NCI-H146 treated with DMSO at 0.1 percent for 48 hours (cell line): ENCODE measurements around the gene UNC5C.

Experiments
- DNase-seq: peaks from one replicate; lab custom pipeline; 2025; ENCODE audit not compliant: unreplicated experiment; lab: John Stamatoyannopoulos, UW

The UNC5C gene

DNA sequence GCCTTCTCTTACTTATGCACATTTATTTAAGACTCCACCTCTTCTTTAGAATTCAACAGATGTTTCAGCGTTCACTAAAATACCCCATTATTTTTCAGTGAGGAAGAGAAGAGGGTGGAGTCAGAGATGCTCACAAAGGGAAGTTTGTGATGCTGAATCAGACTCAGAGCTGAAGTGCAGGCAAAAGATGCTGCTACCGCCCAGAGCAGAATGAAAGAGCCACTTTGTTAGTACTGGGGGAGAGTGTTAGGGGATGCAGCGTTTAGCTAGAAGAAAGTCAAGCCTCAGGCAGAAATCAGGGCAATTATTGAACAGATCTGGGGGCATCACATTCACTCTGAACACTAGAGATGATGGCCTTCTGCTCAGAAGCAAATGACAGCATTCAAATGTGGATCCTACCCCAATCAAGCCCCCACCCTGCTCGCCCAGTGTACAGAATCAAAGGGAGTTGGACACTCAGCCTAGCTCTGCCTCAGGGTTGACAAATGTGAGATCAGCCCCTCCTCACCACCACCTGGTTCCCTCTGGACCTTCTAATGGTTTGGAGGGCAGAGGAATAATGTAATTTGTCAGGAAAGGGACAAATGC, 138.3 kb downstream of the UNC5C start:
- no peak for DNase-seq

- no peak for DNase-seq
Observed at GRCh38 chr4:95409750-95410149, 139.0 kb downstream of the UNC5C start.

DNA sequence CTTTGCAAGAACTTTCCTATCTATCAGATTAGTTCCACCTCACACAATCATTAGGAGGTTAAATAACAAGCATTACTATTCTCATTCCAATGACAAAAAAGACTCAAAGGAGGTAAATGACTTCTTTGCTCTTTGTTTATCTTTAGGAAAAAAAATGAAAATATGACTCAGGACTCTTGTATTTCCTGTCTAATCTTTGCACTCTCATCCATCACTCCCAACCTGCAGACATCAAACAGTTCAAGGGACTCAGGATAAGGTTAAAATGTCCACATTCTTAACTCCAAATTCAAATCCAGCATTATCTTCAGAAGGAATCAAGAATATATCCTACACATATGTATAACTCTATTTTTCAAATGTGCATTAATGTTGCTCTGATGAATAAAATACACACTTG, 139.6 kb downstream of the UNC5C start:
- no peak for DNase-seq

- DNase-seq: no peak
Observed at GRCh38 chr4:95402299-95402698, 146.5 kb downstream of the UNC5C start.

GRCh38 chr4:95398217-95398616, 150.6 kb downstream of the UNC5C start:
- DNase-seq: no peak

DNA sequence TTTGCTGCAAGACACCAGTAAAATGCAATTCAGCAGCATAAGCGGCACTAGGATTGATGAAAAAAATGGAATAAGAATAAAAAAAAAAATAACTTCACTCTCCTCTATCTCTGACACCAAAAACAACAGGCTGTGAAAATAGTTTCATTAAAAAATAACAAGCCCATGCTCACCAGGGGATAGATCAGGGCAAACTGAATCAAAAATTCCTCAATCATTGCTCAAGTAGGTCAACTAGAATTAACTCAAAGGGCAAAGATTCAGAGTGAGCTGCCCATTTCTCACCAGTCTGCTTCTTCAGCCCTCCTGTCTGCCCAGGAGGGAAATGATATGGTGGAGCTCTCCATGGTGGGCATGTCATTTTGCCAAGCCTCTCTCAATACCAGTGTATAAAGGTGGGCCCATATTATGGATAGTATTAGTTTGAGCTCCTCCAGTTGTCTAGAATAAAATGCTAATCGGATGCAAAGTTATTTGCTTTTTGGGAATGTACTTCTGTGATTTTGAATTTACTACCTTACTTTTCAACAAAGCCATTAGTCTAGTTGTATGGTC, 153.9 kb downstream of the UNC5C start:
- no peak for DNase-seq

- DNase-seq: no peak
Observed at GRCh38 chr4:95393821-95394220, 155.0 kb downstream of the UNC5C start.

DNA sequence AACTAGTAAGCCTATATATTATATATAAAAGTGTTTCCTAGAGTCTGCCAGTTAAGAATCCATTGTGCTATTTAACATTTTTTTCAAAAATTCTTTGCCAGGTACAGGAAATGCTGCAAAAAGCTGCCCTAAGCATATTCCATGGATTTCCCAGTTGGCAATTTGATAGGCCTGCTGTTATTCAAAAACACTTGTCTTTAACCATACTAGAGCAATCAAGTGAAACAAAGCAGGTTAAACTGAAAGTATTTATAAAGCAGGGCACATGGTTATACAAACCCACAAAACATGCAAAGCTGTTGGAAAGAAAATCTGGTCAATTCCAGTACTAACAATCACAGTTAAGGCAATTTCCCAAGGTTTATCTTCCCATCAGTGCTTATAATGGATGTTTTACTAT, 159.9 kb downstream of the UNC5C start:
- DNase-seq: no peak

- no peak for DNase-seq
Observed at GRCh38 chr4:95387719-95388118, 161.1 kb downstream of the UNC5C start.

DNA sequence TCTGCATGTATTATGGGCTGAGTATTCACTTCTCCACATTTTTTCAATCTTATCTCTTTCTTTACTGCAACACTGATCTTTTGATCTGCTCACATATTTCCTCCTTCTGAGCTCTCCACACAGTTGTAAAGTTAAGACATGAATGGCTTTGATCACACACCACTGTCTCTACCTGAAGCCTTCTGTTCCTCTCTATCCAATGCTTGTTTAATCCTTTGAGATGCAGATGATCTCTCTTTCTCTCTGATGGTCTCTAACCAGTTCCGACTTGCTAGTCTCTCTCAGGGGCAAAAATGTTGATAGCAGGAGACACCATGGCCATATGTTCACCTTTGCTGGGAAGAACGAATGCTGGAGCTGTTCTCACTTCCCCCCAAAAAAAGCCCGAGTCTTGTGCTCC, 162.4 kb downstream of the UNC5C start:
- DNase-seq: no peak

- no peak for DNase-seq
Observed at GRCh38 chr4:95381843-95382580, 166.8 kb downstream of the UNC5C start.

DNA sequence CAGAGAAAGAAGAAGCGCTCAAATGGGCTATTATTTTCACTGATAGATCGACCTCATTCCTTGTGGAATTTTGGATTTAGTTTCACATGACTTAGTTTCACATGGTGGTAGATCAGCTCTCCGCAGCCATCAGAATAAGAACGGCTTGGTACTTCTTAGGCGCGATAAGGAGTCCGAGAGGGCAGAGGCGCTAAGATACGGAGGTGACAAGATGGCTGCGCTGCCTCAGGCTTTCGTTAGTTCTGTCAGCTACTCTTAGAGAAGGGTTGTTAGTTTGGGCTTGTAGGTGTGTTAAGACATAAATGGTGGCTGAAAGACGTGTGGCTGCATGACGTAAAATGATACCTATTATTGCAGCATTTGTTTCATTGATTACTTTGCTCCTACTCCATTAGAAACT, 169.1 kb downstream of the UNC5C start:
- no peak for DNase-seq

- no peak for DNase-seq
Observed at GRCh38 chr4:95377366-95377900, 171.3 kb downstream of the UNC5C start.

- DNase-seq: no peak
Observed at GRCh38 chr4:95371476-95372224, 177.1 kb downstream of the UNC5C start.

GRCh38 chr4:95367824-95368223, 180.9 kb downstream of the UNC5C start:
- DNase-seq: no peak

GRCh38 chr4:95363966-95364365, 184.8 kb downstream of the UNC5C start:
- no peak for DNase-seq

DNA sequence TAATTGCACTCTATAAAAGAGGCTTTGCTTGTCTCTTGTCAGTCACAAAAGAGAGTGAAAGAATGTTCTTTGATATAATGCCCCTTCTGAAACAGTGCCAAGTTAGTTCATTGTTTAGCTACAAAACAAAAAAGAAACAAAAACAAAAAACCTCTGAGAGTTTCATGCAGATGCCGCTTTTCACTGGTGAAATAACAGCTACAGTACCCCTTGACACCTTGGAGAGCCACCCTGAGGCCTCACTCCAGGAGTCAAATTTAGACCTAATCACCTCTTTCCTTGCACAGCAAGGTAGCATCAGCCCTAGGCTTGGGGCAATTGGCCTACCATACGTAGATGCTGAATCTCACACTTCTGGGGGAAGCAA, 185.2 kb downstream of the UNC5C start:
- no peak for DNase-seq

DNA sequence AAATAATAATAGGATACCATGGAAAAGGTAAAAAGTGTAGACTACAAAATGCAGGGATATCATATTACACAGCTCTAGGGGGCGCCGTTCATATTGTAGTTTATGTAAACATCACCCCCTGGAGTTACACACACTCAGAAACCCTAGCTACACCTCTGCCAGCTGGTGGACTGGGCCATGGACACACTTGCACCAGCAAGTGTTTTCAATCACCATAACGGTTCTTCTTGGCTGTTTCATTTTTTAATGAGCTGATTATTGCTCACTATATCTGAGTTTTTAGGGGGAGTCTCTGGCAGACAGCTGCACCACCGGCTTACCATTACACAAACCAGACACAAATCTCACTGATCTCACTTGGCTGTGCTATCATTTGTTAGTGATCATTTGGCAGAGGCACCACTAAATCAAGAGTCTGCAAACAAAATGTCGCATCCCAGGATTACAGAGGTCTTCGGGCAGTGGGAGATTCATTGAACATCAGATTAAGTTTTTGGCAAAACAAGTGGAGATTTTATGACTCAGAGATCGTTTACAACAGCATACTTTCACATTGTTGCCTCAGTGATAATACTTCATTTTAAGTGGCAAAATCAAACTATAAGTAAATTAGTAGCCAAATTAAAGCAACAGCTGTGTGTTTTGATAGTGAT, 185.7 kb downstream of the UNC5C start:
- no peak for DNase-seq

DNA sequence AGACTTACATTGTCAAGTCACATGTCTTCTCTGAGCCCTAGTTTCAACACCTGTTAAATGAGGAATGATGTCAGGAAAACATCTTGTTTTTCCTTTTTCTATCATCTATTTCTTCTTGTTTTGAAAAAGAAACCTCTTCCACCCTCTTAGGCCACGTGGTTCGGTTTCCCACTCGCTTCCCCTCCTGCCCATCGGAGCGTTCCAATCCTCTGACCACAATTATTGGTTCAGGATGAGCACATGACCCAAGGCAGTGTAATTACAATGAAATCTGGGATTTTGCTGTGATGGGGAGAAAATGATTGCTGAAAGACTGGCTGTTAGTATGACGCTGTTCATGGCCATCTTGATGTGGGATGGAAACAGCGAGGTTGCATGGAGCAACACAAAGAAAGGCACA, 186.7 kb downstream of the UNC5C start:
- no peak for DNase-seq

DNA sequence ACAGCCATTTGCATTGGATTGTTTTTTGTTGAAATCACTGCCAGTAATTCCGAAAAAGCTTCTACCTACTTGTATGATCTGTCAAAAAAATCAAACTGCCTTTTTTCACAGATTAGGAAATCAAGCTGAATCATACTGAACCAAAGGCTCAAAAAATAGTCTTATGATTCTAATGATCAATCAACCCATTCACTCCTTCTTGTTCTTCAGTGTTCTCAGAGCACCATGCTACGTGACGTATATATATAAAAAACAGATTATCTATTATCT, 187.1 kb downstream of the UNC5C start:
- DNase-seq: no peak

DNA sequence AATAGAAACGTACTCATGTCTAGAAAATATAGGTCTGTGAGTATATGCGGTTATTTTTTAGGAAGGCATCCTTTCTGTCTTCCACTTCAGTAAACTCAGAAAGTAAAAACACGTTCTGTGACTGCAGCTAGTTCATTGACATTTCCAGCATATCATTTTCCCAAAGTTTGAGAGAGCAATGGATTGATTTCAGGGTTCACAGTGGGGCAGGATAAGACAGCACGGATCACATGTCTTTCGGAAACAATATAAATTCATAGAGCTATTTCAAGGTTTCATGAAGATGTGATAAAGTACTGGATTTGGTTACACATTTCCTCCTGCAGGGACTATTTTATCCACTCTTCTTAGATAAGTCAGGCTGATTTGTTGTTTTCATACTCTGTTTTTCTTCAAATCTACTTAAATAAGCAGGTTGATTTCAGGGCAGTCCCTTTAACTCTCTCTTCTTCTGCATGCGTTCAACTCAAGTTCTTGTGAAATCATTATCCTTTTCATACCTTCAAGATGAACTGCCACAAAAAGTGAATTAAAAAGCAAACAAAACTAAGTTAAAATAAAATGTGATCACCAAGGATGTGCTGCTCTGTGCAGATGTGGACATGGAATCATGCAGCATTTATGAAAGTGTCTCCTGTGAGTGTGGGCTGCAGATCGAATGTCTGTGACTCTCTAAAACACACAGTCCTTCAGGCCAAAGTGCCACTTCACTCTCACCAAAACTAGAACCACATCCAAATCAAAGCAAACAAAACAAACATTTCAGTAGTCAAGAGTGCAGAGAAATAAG, 187.7 kb downstream of the UNC5C start:
- no peak for DNase-seq
